Spleen (tissue), 11 donors: ENCODE results near the gene ADAMTS4. TPM values are rescaled to one million over a fixed set of nuclear protein-coding genes. Genes with fewer than 3 reads are reported as not detected.
"Not testable (repeated sequence)": the region's sequence is repeated elsewhere in the genome, so short reads cannot be mapped to it uniquely, and the experiment has no call there.

ENCODE experiments used
- DNase-seq: peaks from one replicate; pipeline ENCODE4 v3.0.0-alpha.2; 2020
- H3K27ac ChIP-seq, 8 donors: fragments of 200-600 bp; sonication (generic) in 7 of 8; 1 replicate in 4 of 8; 2 replicates in 4 of 8; pipeline versions ENCODE4 v1.5.0 to v1.8.0; 2016 to 2021; ENCODE audit warnings: inconsistent platforms in 4 of 8, mild to moderate bottlenecking in 4 of 8, moderate library complexity in 1 of 8
- H3K27me3 ChIP-seq, 7 donors: fragments of 200-600 bp; sonication (generic) in 6 of 7; replicated peaks in 1 of 7; 1 replicate in 4 of 7; 2 replicates in 3 of 7; pipeline versions ENCODE4 v1.5.0 to v1.8.0; 2016 to 2021; ENCODE audit warnings: inconsistent platforms in 3 of 7, mild to moderate bottlenecking in 1 of 7
- H3K36me3 ChIP-seq, 6 donors: fragments of 200-600 bp; sonication (generic) in 5 of 6; 1 replicate in 4 of 6; 2 replicates in 2 of 6; pipeline versions ENCODE4 v1.5.0 to v1.8.0; 2016 to 2021; ENCODE audit warnings: inconsistent platforms in 2 of 6
- H3K4me1 ChIP-seq, 6 donors: fragments of 200-600 bp; sonication (generic) in 5 of 6; 1 replicate in 3 of 6; 2 replicates in 3 of 6; pipeline versions ENCODE4 v1.5.0 to v1.8.0; 2016 to 2021; ENCODE audit warnings: inconsistent platforms in 3 of 6
- H3K4me3 ChIP-seq, 8 donors: fragments of 200-600 bp; sonication (generic) in 7 of 8; 1 replicate in 4 of 8; 2 replicates in 4 of 8; pipeline versions ENCODE4 v1.5.0 to v1.8.0; 2016 to 2021; ENCODE audit warnings: inconsistent platforms in 4 of 8, mild to moderate bottlenecking in 4 of 8, moderate library complexity in 2 of 8
- H3K9me3 ChIP-seq, 8 donors: fragments of 200-600 bp; sonication (generic) in 7 of 8; 1 replicate in 4 of 8; 2 replicates in 4 of 8; pipeline versions ENCODE4 v1.5.0 to v1.8.0; 2016 to 2021; ENCODE audit warnings: inconsistent platforms in 4 of 8
- POLR2A ChIP-seq, 3 donors: fragments of 450-650 bp; IDR thresholded peaks; one replicate each; pipeline ENCODE4 v1.5.1; 2017; ENCODE audit warnings: antibody characterized with exemption in 3 of 3, mild to moderate bottlenecking in 1 of 3
- POLR2AphosphoS5 ChIP-seq, 3 donors: sonication (generic); formaldehyde crosslinking; IDR thresholded peaks; one replicate each; pipeline ENCODE4 v1.5.1; 2017; ENCODE audit warnings: antibody characterized with exemption in 3 of 3
- WGBS, 5 donors: extraction: QIAGEN DNeasy Blood & Tissue Kit in 3 of 5; methylation state at CpG; one replicate each; pipeline versions ENCODE4 v1.1.5 to v1.1.7; 2013 to 2018; 5-methylcytosine and 5-hydroxymethylcytosine counted together
- intact Hi-C: fragments of 100-400 bp; cut with DNase I; formaldehyde crosslinking; loops from one replicate; pipeline ENCODE4 v1.15.0; 2023; ENCODE audit warnings: low total_unique reads
- polyA plus RNA-seq, 3 donors: library from polyadenylated mRNA; stranded (reverse); fragments of 200-250 nt; gene quantifications; one replicate each; pipeline ENCODE4 v1.2.1, GENCODE V29; 2013
- total RNA-seq, 7 donors: library from RNA; depleted of rRNA in 3 of 7; stranded (reverse); fragments of >200 nt in 3 of 7; fragmentation: NEBNext Ultra II Directional in 4 of 7; extraction: Animal tissue kit (Norgen Biotek cat#: 25700) in 4 of 7; gene quantifications; one replicate each; pipeline versions ENCODE4 v1.1.0 to v1.2.1, GENCODE V29; 2016 to 2021
- TF ChIP-seq, protein P1 (sequence below), 11 experiments: fragments of 200-600 bp in 7 of 11; fragments of 450-650 bp in 4 of 11; sonication (generic) in 4 of 11; IDR thresholded peaks in 8 of 11; conservative IDR thresholded peaks in 3 of 11; 1 replicate in 7 of 11; 2 replicates in 4 of 11; pipeline versions ENCODE4 v1.4.0 to v1.8.0; 2016 to 2021; ENCODE audit warnings: antibody characterized with exemption in 11 of 11, inconsistent platforms in 4 of 11, mild to moderate bottlenecking in 1 of 11
- donor health status: healthy with polysubstance abuse.
- donor health status: DM: no; HTN: no; CAD: no; lungs with moderate emphysema.
- donor health status: DM: no; HTN: no; CAD: no.
- donor health status: Bipolar disorder and iron deficiency.
- donor health status: healthy.
- donor health status: DM: no; HTN: no; CAD: no.
- donor health status: DM: yes; HTN: yes; CAD: no.

Gene ADAMTS4
- total and polyA plus RNA-seq, 10 donors: 0.26 to 37.8 (median 4.0) TPM

DNA sequence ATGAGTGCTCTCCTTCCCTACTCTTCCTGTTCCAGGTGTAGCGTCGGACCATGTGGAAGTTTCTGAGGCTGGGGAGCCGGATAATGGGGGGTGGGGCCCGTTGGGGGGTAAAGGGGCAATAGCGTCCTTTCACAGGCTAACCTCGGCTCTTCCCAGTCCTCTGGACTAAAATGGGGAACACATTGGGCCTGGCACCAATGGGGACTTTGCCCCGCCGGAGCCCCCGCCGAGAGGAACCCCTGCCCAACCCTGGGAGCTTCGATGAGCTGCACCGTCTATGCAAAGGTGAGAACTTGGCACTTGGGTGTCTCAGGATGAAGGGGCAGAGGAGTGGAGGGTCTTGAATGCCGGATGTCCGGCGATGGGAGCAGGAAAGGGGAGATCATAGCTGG lies 27.5 kb upstream of the ADAMTS4 start:
- TF ChIP-seq, protein P1, sequence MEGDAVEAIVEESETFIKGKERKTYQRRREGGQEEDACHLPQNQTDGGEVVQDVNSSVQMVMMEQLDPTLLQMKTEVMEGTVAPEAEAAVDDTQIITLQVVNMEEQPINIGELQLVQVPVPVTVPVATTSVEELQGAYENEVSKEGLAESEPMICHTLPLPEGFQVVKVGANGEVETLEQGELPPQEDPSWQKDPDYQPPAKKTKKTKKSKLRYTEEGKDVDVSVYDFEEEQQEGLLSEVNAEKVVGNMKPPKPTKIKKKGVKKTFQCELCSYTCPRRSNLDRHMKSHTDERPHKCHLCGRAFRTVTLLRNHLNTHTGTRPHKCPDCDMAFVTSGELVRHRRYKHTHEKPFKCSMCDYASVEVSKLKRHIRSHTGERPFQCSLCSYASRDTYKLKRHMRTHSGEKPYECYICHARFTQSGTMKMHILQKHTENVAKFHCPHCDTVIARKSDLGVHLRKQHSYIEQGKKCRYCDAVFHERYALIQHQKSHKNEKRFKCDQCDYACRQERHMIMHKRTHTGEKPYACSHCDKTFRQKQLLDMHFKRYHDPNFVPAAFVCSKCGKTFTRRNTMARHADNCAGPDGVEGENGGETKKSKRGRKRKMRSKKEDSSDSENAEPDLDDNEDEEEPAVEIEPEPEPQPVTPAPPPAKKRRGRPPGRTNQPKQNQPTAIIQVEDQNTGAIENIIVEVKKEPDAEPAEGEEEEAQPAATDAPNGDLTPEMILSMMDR (IDR thresholded peaks at IDR 0.05 in 8 of 11, conservative IDR thresholded peaks at IDR 0.05 in 3 of 11): peak in 1 of 11 experiments; percentile 3
- TF ChIP-seq POLR2A (IDR thresholded peaks at IDR 0.05): no peak
- H3K9me3 ChIP-seq: no peaks in the 10 kb centered on the region
- peak overlapping the region; percentile 42 to 93 (median 68) for H3K4me3 ChIP-seq
- intact Hi-C loops: loop anchor here (5.0 kb wide), 2 partner anchors 71 to 146 kb away; no protein-coding TSS in a partner anchor
- peak; percentile 79 for DNase-seq
- peaks cover 0 to 34% (median 18%) of the 10 kb centered on the region in 6 donors for H3K36me3 ChIP-seq
- H3K4me1 ChIP-seq: peaks cover 22 to 42% (median 30%) of the 10 kb centered on the region in 6 donors
- 4 to 8% (median 8%) methylated on average over 14 to 15 of the region's 15 CpGs for WGBS, 5 donors
- H3K27ac ChIP-seq: peak overlapping the region in 5 of 8 donors; percentile 69 to 85 (median 79)
- peaks cover 0 to 15% (median 0%) of the 10 kb centered on the region in 7 donors for H3K27me3 ChIP-seq

DNA sequence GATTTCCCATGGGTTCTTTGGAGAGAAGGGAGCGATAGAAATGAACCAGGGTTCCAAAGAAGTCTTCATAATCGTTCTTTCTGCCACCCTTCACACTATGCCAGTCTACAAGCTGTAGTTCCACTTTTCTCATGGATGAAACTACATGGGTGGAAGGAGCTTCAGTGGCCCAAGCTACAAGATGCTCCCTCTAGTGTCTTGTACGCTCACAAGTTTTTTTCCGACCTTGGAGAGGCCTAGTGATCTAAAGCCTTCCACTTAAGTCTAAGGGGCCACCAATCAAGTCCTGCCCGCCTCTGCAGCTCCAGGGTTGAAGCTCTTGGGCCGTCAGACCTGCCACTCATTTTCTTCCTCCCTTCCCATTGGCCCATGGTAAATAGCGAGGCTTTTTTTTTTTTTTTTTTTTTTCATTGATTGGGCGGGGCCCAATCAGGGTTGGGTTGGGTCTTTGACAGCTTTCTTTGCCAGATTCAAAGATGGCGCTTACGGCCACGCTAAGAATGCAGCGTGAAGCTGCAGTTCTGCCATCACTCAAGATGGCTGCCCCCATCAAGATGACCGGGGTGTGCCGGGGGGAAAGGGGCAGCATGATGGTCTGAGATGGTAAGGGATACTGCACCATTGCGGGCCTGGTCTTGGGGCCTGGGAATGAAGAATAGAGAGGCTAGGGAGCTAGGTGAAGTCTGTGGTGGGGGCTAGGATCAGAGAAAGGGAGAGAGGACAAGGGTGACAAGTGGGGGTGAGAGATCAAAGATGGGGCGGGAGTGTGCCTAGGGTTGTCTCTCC lies 26.9 kb upstream of the ADAMTS4 start, which contains the start of gene TOMM40L:
TOMM40L (plus strand) TSS at position 527 of the 786 bp plus-strand sequence. CDS start 430 bp downstream, outside the sequence.
- intact Hi-C loops: loop anchor here (5.0 kb wide), 2 partner anchors 72 to 147 kb away; no protein-coding TSS in a partner anchor
- peaks cover 22 to 42% (median 30%) of the 10 kb centered on the region in 6 donors for H3K4me1 ChIP-seq
- peaks cover 0 to 20% (median 0%) of the 10 kb centered on the region in 7 donors for H3K27me3 ChIP-seq
- peaks cover 0 to 28% (median 18%) of the 10 kb centered on the region in 6 donors for H3K36me3 ChIP-seq
- H3K9me3 ChIP-seq: no peaks in the 10 kb centered on the region
- TF ChIP-seq, protein P1 (IDR thresholded peaks at IDR 0.05 in 8 of 11, conservative IDR thresholded peaks at IDR 0.05 in 3 of 11): peak; percentile 22 to 75 (median 64)
- TF ChIP-seq POLR2A (IDR thresholded peaks at IDR 0.05): no peak
- peak in 2 of 3 donors; percentile 69 to 71 for TF ChIP-seq POLR2AphosphoS5 (IDR thresholded peaks at IDR 0.05)
- DNase-seq: peak; percentile 94
- H3K4me3 ChIP-seq: peak within 1 kb of the TSS; percentile 42 to 93 (median 68)
- peak within 1 kb of the TSS; percentile 50 to 85 (median 71) for H3K27ac ChIP-seq
- WGBS, 5 donors: 5 to 6% (median 5%) methylated on average over 16 of the region's 16 CpGs

DNA sequence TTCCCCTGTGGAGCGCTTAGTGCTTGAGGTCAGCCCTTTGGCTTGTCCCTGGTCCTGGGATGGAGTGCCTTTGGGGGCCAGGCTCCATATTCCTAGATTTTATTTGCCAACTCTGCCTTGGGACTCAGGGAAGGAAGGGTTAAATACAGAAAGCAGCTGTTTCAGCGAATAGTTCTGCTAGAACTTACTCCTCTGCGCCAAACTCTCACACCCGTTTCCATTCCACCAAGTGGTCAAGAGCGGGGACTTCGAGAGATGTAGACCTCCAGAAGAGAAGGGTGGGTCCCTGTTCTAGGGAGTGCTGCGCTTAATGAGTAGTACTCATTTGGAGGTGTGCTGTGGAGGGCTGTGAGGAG lies 26.3 kb upstream of the ADAMTS4 start:
- Histone ChIP-seq H3K9me3 (no peaks in the 10 kb centered on the region), H3K27ac (peak overlapping the region; percentile 50 to 85 (median 71)), H3K4me3 (peak overlapping the region in 2 of 8 donors; percentile 30 to 69), H3K36me3 (peaks cover 0 to 27% (median 16%) of the 10 kb centered on the region in 6 donors), H3K27me3 (peaks cover 0 to 20% (median 0%) of the 10 kb centered on the region in 7 donors), H3K4me1 (peaks cover 22 to 42% (median 30%) of the 10 kb centered on the region in 6 donors)
- 73 to 85% (median 79%) methylated on average over 7 of the region's 7 CpGs for WGBS, 5 donors
- TF ChIP-seq, protein P1 (IDR thresholded peaks at IDR 0.05 in 8 of 11, conservative IDR thresholded peaks at IDR 0.05 in 3 of 11): no peak
- intact Hi-C loops: loop anchor here (5.0 kb wide), 2 partner anchors 72 to 147 kb away; no protein-coding TSS in a partner anchor
- peak; percentile 55 for DNase-seq

DNA sequence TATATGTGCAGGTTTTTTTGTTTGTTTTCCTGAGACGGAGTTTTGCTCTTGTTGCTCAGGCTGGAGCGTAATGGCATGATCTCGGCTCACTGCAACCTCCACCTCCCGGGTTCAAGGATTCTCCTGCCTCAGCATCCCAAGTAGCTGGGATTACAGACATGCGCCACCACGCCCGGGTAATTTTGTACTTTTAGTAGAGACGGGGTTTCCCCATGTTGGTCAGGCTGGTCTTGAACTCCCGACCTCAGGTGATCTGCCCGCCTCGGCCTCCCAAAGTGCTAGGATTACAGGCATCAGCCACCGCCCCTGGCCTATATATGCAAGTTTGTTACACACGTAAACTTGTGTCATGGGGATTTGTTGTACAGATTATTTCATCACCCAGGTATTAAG lies 25.8 kb upstream of the ADAMTS4 start:
- intact Hi-C loops: loop anchor here (5.0 kb wide), 2 partner anchors 73 to 148 kb away; no protein-coding TSS in a partner anchor
- Histone ChIP-seq H3K27ac (peak overlapping the region in 3 of 8 donors; percentile 79 to 85 (median 81)), H3K27me3 (peaks cover 0 to 20% (median 0%) of the 10 kb centered on the region in 7 donors), H3K36me3 (peaks cover 0 to 27% (median 14%) of the 10 kb centered on the region in 6 donors), H3K4me1 (peaks cover 22 to 46% (median 30%) of the 10 kb centered on the region in 6 donors)
- not testable (repeated sequence) for H3K9me3 ChIP-seq, H3K4me3 ChIP-seq
- 79 to 92% (median 91%) methylated on average over 13 of the region's 13 CpGs for WGBS, 5 donors
- DNase-seq: peak; percentile 54
